SU-DHL-6 (cell line): ENCODE measurements around the gene NUP155.

Experiments
- EZH2phosphoT487 ChIP-seq: fragments of 200-600 bp; sonication (generic), shearing (Covaris generic); conservative IDR thresholded peaks from 2 replicates; pipeline ENCODE4 v1.6.1; 2018; ENCODE audit warnings: mild to moderate bottlenecking, antibody characterized with exemption, low read length, moderate library complexity, mixed read lengths
- TF ChIP-seq, protein P1 (sequence below): fragments of 200-600 bp; sonication (generic); IDR thresholded peaks from one replicate; pipeline ENCODE4 v1.5.1; 2017; ENCODE audit warnings: antibody characterized with exemption, mild to moderate bottlenecking, low read length, moderate library complexity; ENCODE audit not compliant: insufficient read depth, poor library complexity, severe bottlenecking

- TF ChIP-seq, protein P1, sequence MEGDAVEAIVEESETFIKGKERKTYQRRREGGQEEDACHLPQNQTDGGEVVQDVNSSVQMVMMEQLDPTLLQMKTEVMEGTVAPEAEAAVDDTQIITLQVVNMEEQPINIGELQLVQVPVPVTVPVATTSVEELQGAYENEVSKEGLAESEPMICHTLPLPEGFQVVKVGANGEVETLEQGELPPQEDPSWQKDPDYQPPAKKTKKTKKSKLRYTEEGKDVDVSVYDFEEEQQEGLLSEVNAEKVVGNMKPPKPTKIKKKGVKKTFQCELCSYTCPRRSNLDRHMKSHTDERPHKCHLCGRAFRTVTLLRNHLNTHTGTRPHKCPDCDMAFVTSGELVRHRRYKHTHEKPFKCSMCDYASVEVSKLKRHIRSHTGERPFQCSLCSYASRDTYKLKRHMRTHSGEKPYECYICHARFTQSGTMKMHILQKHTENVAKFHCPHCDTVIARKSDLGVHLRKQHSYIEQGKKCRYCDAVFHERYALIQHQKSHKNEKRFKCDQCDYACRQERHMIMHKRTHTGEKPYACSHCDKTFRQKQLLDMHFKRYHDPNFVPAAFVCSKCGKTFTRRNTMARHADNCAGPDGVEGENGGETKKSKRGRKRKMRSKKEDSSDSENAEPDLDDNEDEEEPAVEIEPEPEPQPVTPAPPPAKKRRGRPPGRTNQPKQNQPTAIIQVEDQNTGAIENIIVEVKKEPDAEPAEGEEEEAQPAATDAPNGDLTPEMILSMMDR = no peak
- no peak for TF ChIP-seq EZH2phosphoT487
Measured at GRCh38 chr5:37396352-37396751, 25.4 kb upstream of the NUP155 start.
